Gastrocnemius medialis (tissue), 4 donors: ENCODE results near the gene TMBIM1. TPM values are rescaled to one million over a fixed set of nuclear protein-coding genes. Genes with fewer than 3 reads are reported as not detected.

Source experiments
- ATAC-seq, 2 donors: fragments of 150-250 bp; one replicate each; pipeline ENCODE4 v1.9.1; 2016
- DNase-seq, 2 donors: peaks; one replicate each; pipeline ENCODE4 v3.0.0-alpha.2; 2019
- H3K27ac ChIP-seq, 4 donors: fragments of 200-600 bp; sonication (generic); 1 replicate in 1 of 4; 2 replicates in 3 of 4; pipeline ENCODE4 v1.5.1; 2016 to 2018; ENCODE audit warnings: mild to moderate bottlenecking in 2 of 4, moderate library complexity in 1 of 4
- H3K27me3 ChIP-seq, 3 donors: fragments of 200-600 bp; sonication (generic) in 2 of 3; 1 replicate in 1 of 3; 2 replicates in 2 of 3; pipeline versions ENCODE4 v1.5.1 to v1.6.0; 2016 to 2019; ENCODE audit warnings: mild to moderate bottlenecking in 1 of 3, moderate library complexity in 1 of 3
- H3K36me3 ChIP-seq, 2 donors: fragments of 200-600 bp; sonication (generic) in 1 of 2; one replicate each; pipeline ENCODE4 v1.5.1; 2017 to 2018
- H3K4me1 ChIP-seq, 2 donors: fragments of 200-600 bp; sonication (generic) in 1 of 2; one replicate each; pipeline ENCODE4 v1.5.1; 2016 to 2017; ENCODE audit warnings: mild to moderate bottlenecking in 2 of 2
- H3K4me3 ChIP-seq, 4 donors: fragments of 200-600 bp; sonication (generic) in 3 of 4; 1 replicate in 1 of 4; 2 replicates in 3 of 4; pipeline ENCODE4 v1.5.1; 2016 to 2019; ENCODE audit warnings: mild to moderate bottlenecking in 2 of 4
- H3K9me3 ChIP-seq, 3 donors: fragments of 200-600 bp; sonication (generic) in 2 of 3; 1 replicate in 1 of 3; 2 replicates in 2 of 3; pipeline ENCODE4 v1.5.1; 2016 to 2019
- CTCF ChIP-seq, 5 experiments: fragments of 450-650 bp in 3 of 5; fragments of 200-600 bp in 2 of 5; sonication (generic) in 2 of 5; IDR thresholded peaks in 4 of 5; conservative IDR thresholded peaks in 1 of 5; 1 replicate in 4 of 5; 2 replicates in 1 of 5; pipeline ENCODE4 v1.5.1; 2016 to 2019; ENCODE audit warnings: antibody characterized with exemption in 5 of 5, mild to moderate bottlenecking in 3 of 5, moderate library complexity in 3 of 5
- POLR2A ChIP-seq, 2 donors: fragments of 450-650 bp; IDR thresholded peaks; one replicate each; pipeline ENCODE4 v1.6.1; 2017; ENCODE audit warnings: antibody characterized with exemption in 2 of 2, mild to moderate bottlenecking in 2 of 2, moderate library complexity in 2 of 2
- in situ Hi-C, 4 donors: fragments of 200-750 bp; cut with MboI; loops; one replicate each; pipeline versions ENCODE4 v1.15.0 to v1.8.0; 2017; ENCODE audit warnings: low sequenced_read_pairs in 4 of 4
- intact Hi-C: fragments of 100-400 bp; cut with DNase I; formaldehyde crosslinking; loops from one replicate; pipeline ENCODE4 v1.15.1; 2023; ENCODE audit warnings: low total_unique reads
- total RNA-seq, 4 donors: library from RNA; depleted of rRNA; stranded (reverse); fragments of >200 nt; gene quantifications; one replicate each; pipeline versions ENCODE4 v1.1.0 to v1.2.3, GENCODE V29; 2016

TMBIM1 gene
- total RNA-seq, 4 donors from 2014 or later, result 142 to 296 (median 215) TPM

GRCh38 chr2:218329027-218329825, 36.9 kb upstream of the TMBIM1 start:
- Histone ChIP-seq H3K27ac (no peak overlapping the region), H3K4me3 (no peak overlapping the region), H3K27me3 (no peaks in the 10 kb centered on the region), H3K4me1 (no peaks in the 10 kb centered on the region), H3K36me3 (no peaks in the 10 kb centered on the region), H3K9me3 (no peaks in the 10 kb centered on the region)
- ATAC-seq, result no peak
- no peak for TF ChIP-seq POLR2A (IDR thresholded peaks at IDR 0.05)
- no peak for TF ChIP-seq CTCF (IDR thresholded peaks at IDR 0.05 in 4 of 5, conservative IDR thresholded peaks at IDR 0.05 in 1 of 5)
- intact Hi-C loops (no loop called here), in situ Hi-C loops (no loop called here)
- DNase-seq, result no peak

GRCh38 chr2:218328294-218328693, 36.0 kb upstream of the TMBIM1 start:
- intact Hi-C loops (no loop called here), in situ Hi-C loops (no loop called here)
- no peak for TF ChIP-seq POLR2A (IDR thresholded peaks at IDR 0.05)
- TF ChIP-seq CTCF (IDR thresholded peaks at IDR 0.05 in 4 of 5, conservative IDR thresholded peaks at IDR 0.05 in 1 of 5), result no peak
- H3K4me1 ChIP-seq, result peaks cover 0 to 5% of the 10 kb centered on the region in 2 donors
- DNase-seq, result no peak
- no peaks in the 10 kb centered on the region for H3K27me3 ChIP-seq
- ATAC-seq, result no peak
- H3K36me3 ChIP-seq, result no peaks in the 10 kb centered on the region
- H3K9me3 ChIP-seq, result no peaks in the 10 kb centered on the region
- H3K4me3 ChIP-seq, result no peak overlapping the region
- H3K27ac ChIP-seq, result no peak overlapping the region

GRCh38 chr2:218327451-218328210, 35.3 kb upstream of the TMBIM1 start:
- DNase-seq (no peak), ATAC-seq (no peak)
- no peak overlapping the region for H3K27ac ChIP-seq
- no peak overlapping the region for H3K4me3 ChIP-seq
- TF ChIP-seq CTCF (IDR thresholded peaks at IDR 0.05 in 4 of 5, conservative IDR thresholded peaks at IDR 0.05 in 1 of 5) (no peak), POLR2A (IDR thresholded peaks at IDR 0.05) (no peak)
- in situ Hi-C loops, result no loop called here
- peaks cover 0 to 7% of the 10 kb centered on the region in 2 donors for H3K4me1 ChIP-seq
- H3K36me3 ChIP-seq, result no peaks in the 10 kb centered on the region
- no peaks in the 10 kb centered on the region for H3K9me3 ChIP-seq
- intact Hi-C loops, result no loop called here
- H3K27me3 ChIP-seq, result no peaks in the 10 kb centered on the region

GRCh38 chr2:218326315-218326714, 34.0 kb upstream of the TMBIM1 start:
- H3K27ac ChIP-seq, result no peak overlapping the region
- DNase-seq (no peak), ATAC-seq (no peak)
- H3K9me3 ChIP-seq, result no peaks in the 10 kb centered on the region
- peaks cover 0 to 7% of the 10 kb centered on the region in 2 donors for H3K4me1 ChIP-seq
- in situ Hi-C loops (no loop called here), intact Hi-C loops (no loop called here)
- H3K27me3 ChIP-seq, result no peaks in the 10 kb centered on the region
- TF ChIP-seq POLR2A (IDR thresholded peaks at IDR 0.05), result no peak
- no peak for TF ChIP-seq CTCF (IDR thresholded peaks at IDR 0.05 in 4 of 5, conservative IDR thresholded peaks at IDR 0.05 in 1 of 5)
- H3K36me3 ChIP-seq, result no peaks in the 10 kb centered on the region
- no peak overlapping the region for H3K4me3 ChIP-seq
